Epithelial cell of proximal tubule (primary cell): ENCODE results near the gene INAFM1. TPM values are rescaled to one million over a fixed set of nuclear protein-coding genes. Genes with fewer than 3 reads are reported as not detected.

Experiments
- DNase-seq: peaks from one replicate; pipeline ENCODE4 v3.0.0-alpha.2; 2011; ENCODE audit warnings: low read depth
- H3K4me3 ChIP-seq: 2 replicates; pipeline ENCODE4 v1.5.1; 2011; ENCODE audit warnings: low read depth, mild to moderate bottlenecking, low read length
- CTCF ChIP-seq: conservative IDR thresholded peaks from 2 replicates; pipeline ENCODE4 v1.5.1; 2012; ENCODE audit warnings: low read depth, mild to moderate bottlenecking, low read length
- total RNA-seq: library from RNA; depleted of rRNA; stranded (reverse); fragments of >200 nt; gene quantifications from 2 replicates; pipeline ENCODE4 v1.2.3, GENCODE V29; 2015

The INAFM1 gene
- total RNA-seq, 1 donor from 2014 or later: 7.0 TPM

- no peak for DNase-seq
- no peak overlapping the region for H3K4me3 ChIP-seq
- TF ChIP-seq CTCF: no peak
These were observed 31.6 kb downstream of the INAFM1 start for GRCh38 chr19:47306303-47306702.

- H3K4me3 ChIP-seq: no peak overlapping the region
- TF ChIP-seq CTCF: no peak
- no peak for DNase-seq
These were observed 34.4 kb downstream of the INAFM1 start for GRCh38 chr19:47309038-47309437.

GRCh38 chr19:47309608-47310007, 34.9 kb downstream of the INAFM1 start, which contains the start of gene C5AR1:
C5AR1 (plus strand) TSS chr19:47309861; CDS start chr19:47309896, 35 bp downstream.
- TF ChIP-seq CTCF: no peak
- no peak for DNase-seq

GRCh38 chr19:47310323-47310722, 35.6 kb downstream of the INAFM1 start:
- no peak overlapping the region for H3K4me3 ChIP-seq
- DNase-seq: no peak
- TF ChIP-seq CTCF: no peak

More at GRCh38 chr19:47309608-47310007, 34.9 kb downstream of the INAFM1 start, which contains the start of gene C5AR1:
- H3K4me3 ChIP-seq: no peak within 1 kb of the TSS

- no peak overlapping the region for H3K4me3 ChIP-seq
- DNase-seq: no peak
- TF ChIP-seq CTCF: no peak
These were observed 36.1 kb downstream of the INAFM1 start for GRCh38 chr19:47310819-47311218.

GRCh38 chr19:47312366-47313006, 37.8 kb downstream of the INAFM1 start:
- no peak overlapping the region for H3K4me3 ChIP-seq
- DNase-seq: no peak
- TF ChIP-seq CTCF: no peak

- DNase-seq: no peak
- H3K4me3 ChIP-seq: no peak overlapping the region
- no peak for TF ChIP-seq CTCF
These were observed 39.1 kb downstream of the INAFM1 start for GRCh38 chr19:47313754-47314295.
